ENCODE measurements around the gene PFN3. TPM values are rescaled to one million over a fixed set of nuclear protein-coding genes. Genes with fewer than 3 reads are reported as not detected.

PFN3 gene
- total RNA-seq, 2 experiments from 2014 or later: not detected

GRCh38 chr5:177429248-177430040 is 29.0 kb upstream of the PFN3 start:
- Histone ChIP-seq H3K27ac (ENCODE audit: low read depth, low read length, poor library complexity, severe bottlenecking) (peak overlapping the region; percentile 87), H3K4me1 (ENCODE audit: insufficient read depth, low read length, poor library complexity, severe bottlenecking) (peaks cover 66% of the 10 kb centered on the region), H3K36me3 (ENCODE audit: insufficient read depth, low read length) (peaks cover 35% of the 10 kb centered on the region), H3K9me2 (ENCODE audit: insufficient read depth, low read length) (no peaks in the 10 kb centered on the region), H3K79me2 (ENCODE audit: insufficient read depth, low read depth, low read length) (peaks cover 31% of the 10 kb centered on the region), H3K4me3 (ENCODE audit: low read depth, low read length, poor library complexity, severe bottlenecking) (peak overlapping the region; percentile 77), H4K20me1 (ENCODE audit: insufficient read depth, low read length) (peaks cover 9% of the 10 kb centered on the region), H3K9me3 (ENCODE audit: low read length) (no peaks in the 10 kb centered on the region), H2AFZ (ENCODE audit: low read length) (no peak overlapping the region), H3K4me2 (ENCODE audit: low read length) (peak overlapping the region; percentile 98)
- POLR2A ChIA-PET: interaction anchor here (0.6 to 2.6 kb wide), 11 partner anchors 17 to 1194 kb away, joined by 3 to 10 read pairs (median 4); partner anchors contain the start of genes F12 and PRR7
- intact Hi-C loops (cut with micrococcal nuclease; ENCODE audit: unreplicated experiment): loop anchor here (2.0 to 5.0 kb wide), 2 partner anchors 15 to 427 kb away; no protein-coding TSS in a partner anchor
- TF ChIP-seq CTCF (conservative IDR thresholded peaks at IDR 0.05; ENCODE audit: low read length) (no peak), EZH2phosphoT487 (IDR thresholded peaks at IDR 0.05; ENCODE audit: borderline replicate concordance, low read depth, low read length) (no peak)
- DNase-seq (ENCODE audit: low spot score): peak; percentile 82
- CTCF ChIA-PET (ENCODE audit: unreplicated experiment): interaction anchor here (0.7 to 1.5 kb wide), 4 partner anchors 25 to 87 kb away, joined by 5 to 17 read pairs (median 5); no protein-coding TSS in a partner anchor
- no TSS peak for BruUV-seq (replicated peaks)

- Histone ChIP-seq H3K4me1 (ENCODE audit: insufficient read depth, low read length, poor library complexity, severe bottlenecking) (peaks cover 66% of the 10 kb centered on the region), H3K27ac (ENCODE audit: low read depth, low read length, poor library complexity, severe bottlenecking) (peak overlapping the region; percentile 87), H3K36me3 (ENCODE audit: insufficient read depth, low read length) (peaks cover 28% of the 10 kb centered on the region), H4K20me1 (ENCODE audit: insufficient read depth, low read length) (peaks cover 9% of the 10 kb centered on the region), H3K79me2 (ENCODE audit: insufficient read depth, low read depth, low read length) (peaks cover 31% of the 10 kb centered on the region), H3K9me3 (ENCODE audit: low read length) (no peaks in the 10 kb centered on the region), H3K4me3 (ENCODE audit: low read depth, low read length, poor library complexity, severe bottlenecking) (peak overlapping the region; percentile 77), H3K9me2 (ENCODE audit: insufficient read depth, low read length) (no peaks in the 10 kb centered on the region), H2AFZ (ENCODE audit: low read length) (no peak overlapping the region), H3K4me2 (ENCODE audit: low read length) (peak overlapping the region; percentile 98)
- DNase-seq (ENCODE audit: low spot score): no peak
- ChIA-PET CTCF (ENCODE audit: unreplicated experiment) (interaction anchor here (0.7 to 1.5 kb wide), 4 partner anchors 25 to 87 kb away, joined by 5 to 17 read pairs (median 5); no protein-coding TSS in a partner anchor), POLR2A (interaction anchor here (0.6 to 2.6 kb wide), 9 partner anchors 18 to 260 kb away, joined by 3 to 10 read pairs (median 4); partner anchors contain the start of genes F12 and PRR7)
- no TSS peak for BruUV-seq (replicated peaks)
- TF ChIP-seq CTCF (conservative IDR thresholded peaks at IDR 0.05; ENCODE audit: low read length) (no peak), EZH2phosphoT487 (IDR thresholded peaks at IDR 0.05; ENCODE audit: borderline replicate concordance, low read depth, low read length) (no peak)
- intact Hi-C loops (cut with micrococcal nuclease; ENCODE audit: unreplicated experiment): loop anchor here (5.0 kb wide), 1 partner anchor 426 kb away; no protein-coding TSS in a partner anchor
Observed at GRCh38 chr5:177428574-177429217, 28.2 kb upstream of the PFN3 start.
